Activated naive CD8-positive, alpha-beta T cell treated with anti-CD3 and anti-CD28 coated beads, Interleukin-2, amount 10 ng/mL, durations not matched to agents 7 days and 5 days (primary cell): Measurements from ENCODE around the gene ZNF592. TPM values are rescaled to one million over a fixed set of nuclear protein-coding genes. Genes with fewer than 3 reads are reported as not detected.
"Not testable (repeated sequence)": the region's sequence is repeated elsewhere in the genome, so short reads cannot be mapped to it uniquely, and the experiment has no call there.

Source experiments
- ATAC-seq: fragments of 150-1000 bp; cut with Tn5 transposase; one replicate; pipeline ENCODE4 v1.10.0; 2021; ENCODE audit warnings: low read depth, moderate library complexity
- POLR2A ChIA-PET: fragments of 350-600 bp; sonication (Branson Sonifier 250); formaldehyde crosslinking; loops from one replicate; lab custom pipeline; 2021; ENCODE audit warnings: antibody characterized with exemption; lab: Charles Lee
- DNase-seq: peaks from one replicate; pipeline ENCODE4 v3.0.0; 2021
- H3K27ac Mint-ChIP-seq: one replicate; pipeline ENCODE4 v1.8.0; 2022; ENCODE audit warnings: mild to moderate bottlenecking, mixed read lengths
- H3K27me3 Mint-ChIP-seq: one replicate; pipeline ENCODE4 v1.8.0; 2022; ENCODE audit warnings: mild to moderate bottlenecking, moderate library complexity, mixed read lengths
- H3K36me3 Mint-ChIP-seq: one replicate; pipeline ENCODE4 v1.8.0; 2021; ENCODE audit warnings: mild to moderate bottlenecking, mixed read lengths
- H3K4me1 Mint-ChIP-seq: one replicate; pipeline ENCODE4 v1.8.0; 2021; ENCODE audit warnings: mixed read lengths
- H3K4me3 Mint-ChIP-seq: one replicate; pipeline ENCODE4 v1.8.0; 2022; ENCODE audit warnings: mild to moderate bottlenecking, moderate library complexity, mixed read lengths
- H3K9me3 Mint-ChIP-seq: one replicate; pipeline ENCODE4 v1.8.0; 2021; ENCODE audit warnings: mixed read lengths
- total RNA-seq, 2 experiments: library from RNA; stranded (reverse); gene quantifications; one replicate each; pipeline ENCODE4 v1.2.3, GENCODE V29; 2021

Gene ZNF592
- total RNA-seq, 2 experiments from 2014 or later: 35.6 TPM

DNA sequence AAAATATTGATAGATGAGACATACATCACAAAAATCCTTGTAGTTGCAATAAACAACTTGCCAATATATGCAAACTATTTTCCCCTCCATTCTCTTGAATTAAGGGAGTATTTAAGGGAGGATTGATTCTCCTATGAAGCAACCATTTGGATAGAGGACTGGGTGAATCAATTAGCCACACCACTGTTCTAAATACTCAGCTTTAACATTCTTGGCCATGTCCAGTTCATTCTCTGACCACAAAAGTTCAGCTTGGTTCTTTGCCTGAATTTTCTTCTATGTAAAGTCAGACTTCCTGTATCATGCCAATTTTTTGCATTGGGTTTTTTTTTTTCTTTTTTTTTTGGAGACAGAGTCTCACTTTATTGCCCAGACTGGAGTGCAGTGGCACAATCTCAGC, 16.6 kb upstream of the ZNF592 start:
- Mint-ChIP-seq H3K27ac (no peak overlapping the region), H3K36me3 (no peaks in the 10 kb centered on the region), H3K27me3 (no peaks in the 10 kb centered on the region), H3K9me3 (no peaks in the 10 kb centered on the region), H3K4me1 (peaks cover 32% of the 10 kb centered on the region), H3K4me3 (no peak overlapping the region)
- ATAC-seq (no peak), DNase-seq (no peak)
- POLR2A ChIA-PET: interaction anchor here (0.7 to 1.1 kb wide), 3 partner anchors 11 to 15 kb away, joined by 3 to 6 read pairs (median 5); no protein-coding TSS in a partner anchor

DNA sequence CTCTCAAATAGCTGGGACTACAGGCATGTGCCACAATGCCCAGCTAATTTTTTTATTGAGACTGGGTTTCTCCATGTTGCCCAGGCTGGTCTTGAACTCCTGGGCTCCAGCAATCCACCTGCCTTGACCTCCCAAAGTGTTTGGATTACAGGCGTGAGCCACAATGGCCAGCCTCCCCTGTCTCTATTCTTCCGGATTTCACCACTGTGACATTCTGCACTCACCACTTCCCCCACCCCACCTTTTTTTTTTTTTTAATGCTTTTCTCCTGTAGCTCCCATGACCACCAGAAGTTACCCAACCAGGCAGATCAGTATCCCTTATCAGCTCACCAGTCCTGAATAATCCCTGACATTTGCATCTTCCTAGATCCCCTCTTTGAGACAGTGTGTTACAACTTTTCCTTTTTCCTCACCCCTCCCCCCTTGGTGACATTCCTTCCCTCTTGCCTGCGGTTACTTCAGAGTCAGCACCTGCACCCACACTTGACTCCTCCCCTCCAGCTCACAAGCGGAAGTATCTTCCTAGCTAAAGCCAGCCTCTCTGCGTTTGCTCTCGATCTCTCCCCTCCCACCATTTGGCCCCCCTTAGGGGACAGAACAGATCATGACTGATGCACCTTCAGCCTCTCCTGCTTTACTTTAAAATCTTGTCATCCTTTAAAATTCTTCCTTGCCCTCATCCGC, 13.5 kb upstream of the ZNF592 start:
- Mint-ChIP-seq H3K4me3 (peak overlapping the region; percentile 88), H3K36me3 (no peaks in the 10 kb centered on the region), H3K27me3 (no peaks in the 10 kb centered on the region), H3K4me1 (peaks cover 39% of the 10 kb centered on the region), H3K27ac (peak overlapping the region; percentile 93), H3K9me3 (no peaks in the 10 kb centered on the region)
- POLR2A ChIA-PET: interaction anchor here (0.6 to 6.1 kb wide), 16 partner anchors 9 to 246 kb away, joined by 3 to 130 read pairs (median 4); partner anchors contain the start of genes NMB, SEC11A and ZNF592
- peak; percentile 80 for ATAC-seq
- DNase-seq: peak; percentile 65

DNA sequence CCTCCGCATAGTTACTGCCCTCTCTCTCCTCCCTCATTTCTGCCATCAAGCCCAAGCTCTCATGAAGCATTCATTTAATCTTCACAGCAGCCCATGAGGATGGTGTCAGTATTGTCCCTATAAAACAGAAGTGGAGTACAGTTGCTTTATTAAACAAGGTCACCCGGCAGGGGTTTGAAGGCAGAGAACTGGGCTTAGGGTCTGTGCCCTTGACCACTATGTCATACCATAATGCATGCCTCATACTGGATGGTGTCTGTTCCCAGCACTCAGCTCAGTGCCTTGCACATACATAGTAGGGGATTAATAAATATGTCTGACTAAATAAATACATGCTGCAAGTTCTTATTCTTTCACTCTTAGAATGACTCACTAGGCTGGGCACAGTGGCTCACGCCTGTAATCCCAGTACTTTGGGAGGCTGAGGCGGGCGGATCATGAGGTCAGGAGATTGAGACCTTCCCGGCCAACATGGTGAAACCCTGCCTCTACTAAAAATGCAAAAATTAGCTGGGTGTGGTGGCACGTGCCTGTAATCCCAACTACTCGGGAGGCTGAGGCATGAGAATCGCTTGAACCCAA, 12.8 kb upstream of the ZNF592 start:
- peak; percentile 33 for ATAC-seq
- peaks cover 39% of the 10 kb centered on the region for H3K4me1 Mint-ChIP-seq
- H3K27me3 Mint-ChIP-seq, DNase-seq, H3K36me3 Mint-ChIP-seq, H3K9me3 Mint-ChIP-seq: not testable (repeated sequence)
- H3K4me3 Mint-ChIP-seq: peak overlapping the region; percentile 88
- peak overlapping the region; percentile 93 for H3K27ac Mint-ChIP-seq
- POLR2A ChIA-PET: interaction anchor here (0.6 to 6.1 kb wide), 14 partner anchors 8 to 137 kb away, joined by 3 to 130 read pairs (median 8); partner anchors contain the start of genes NMB, SEC11A and ZNF592

DNA sequence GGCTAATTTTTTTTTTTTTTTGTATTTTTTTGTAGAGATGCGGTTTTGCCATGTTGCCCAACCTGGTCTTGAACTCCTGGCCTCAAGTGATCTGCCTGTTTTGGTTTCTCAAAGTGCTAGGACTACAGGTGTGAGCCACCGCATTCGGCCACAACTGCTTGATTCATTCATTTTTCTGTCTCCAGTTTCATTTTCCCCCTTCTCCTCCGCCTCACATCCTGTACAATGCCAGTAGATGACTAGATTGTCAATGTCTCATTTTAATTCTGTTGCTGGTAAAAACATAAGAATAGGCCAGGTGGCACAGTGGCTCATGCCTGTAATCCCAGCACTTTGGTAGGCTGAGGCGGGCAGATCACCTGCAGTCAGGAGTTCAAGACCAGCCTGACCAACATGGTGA, 12.0 kb upstream of the ZNF592 start:
- Mint-ChIP-seq H3K4me1 (peaks cover 39% of the 10 kb centered on the region), H3K4me3 (peak overlapping the region; percentile 24), H3K9me3 (no peaks in the 10 kb centered on the region), H3K36me3 (no peaks in the 10 kb centered on the region), H3K27me3 (no peaks in the 10 kb centered on the region), H3K27ac (peak overlapping the region; percentile 93)
- ATAC-seq (peak; percentile 68), DNase-seq (peak; percentile 61)
- POLR2A ChIA-PET: interaction anchor here (0.7 to 6.1 kb wide), 8 partner anchors 10 to 621 kb away, joined by 3 to 130 read pairs (median 21); partner anchors contain the start of genes NMB, SEC11A and ZNF592

DNA sequence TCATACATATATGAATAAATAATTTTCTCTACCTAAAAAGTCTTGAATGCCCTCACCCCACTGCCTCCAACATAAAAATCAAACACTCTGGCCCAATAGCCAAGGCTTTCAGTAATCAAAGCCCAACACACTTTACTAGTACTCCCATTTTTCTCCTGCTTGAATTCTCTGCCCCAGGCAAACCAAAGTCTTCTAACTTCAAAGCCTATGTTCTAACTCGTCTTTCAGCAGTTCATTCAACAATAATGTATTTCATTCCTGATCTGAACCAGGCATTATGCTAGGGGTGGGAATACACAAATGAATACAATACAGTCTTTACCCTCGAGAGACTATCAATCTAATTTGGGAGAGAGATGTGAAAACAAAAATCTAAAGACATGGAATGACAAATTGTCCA, 11.4 kb upstream of the ZNF592 start:
- POLR2A ChIA-PET: interaction anchor here (4.2 to 6.1 kb wide), 3 partner anchors 10 to 21 kb away, joined by 37 to 130 read pairs (median 60); partner anchors contain the start of gene SEC11A
- ATAC-seq (no peak), DNase-seq (no peak)
- Mint-ChIP-seq H3K36me3 (no peaks in the 10 kb centered on the region), H3K4me1 (peaks cover 39% of the 10 kb centered on the region), H3K4me3 (no peak overlapping the region), H3K27ac (peak overlapping the region; percentile 84), H3K27me3 (no peaks in the 10 kb centered on the region), H3K9me3 (no peaks in the 10 kb centered on the region)

DNA sequence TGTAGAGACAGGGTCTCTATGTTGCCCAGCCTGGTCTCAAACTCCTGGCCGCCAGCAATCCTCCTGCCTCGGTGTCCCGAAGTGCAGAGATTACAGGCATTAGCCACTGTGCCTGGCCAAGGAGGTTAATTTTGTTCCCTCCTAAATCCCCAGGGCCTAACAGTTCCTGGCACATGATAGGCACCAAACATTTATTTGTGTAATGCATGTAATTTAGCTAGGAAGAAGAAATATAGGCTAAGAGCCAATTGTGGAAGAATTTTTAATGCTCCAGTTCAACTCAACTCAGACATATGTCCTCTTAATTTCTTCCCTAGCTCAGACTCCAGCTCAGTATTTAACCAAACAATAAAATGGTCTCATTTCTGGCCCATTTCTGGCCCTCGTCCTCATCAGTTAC, 7.7 kb upstream of the ZNF592 start:
- H3K27ac Mint-ChIP-seq: no peak overlapping the region
- POLR2A ChIA-PET: interaction anchor here (1.4 kb wide), 1 partner anchor 24 kb away, joined by 6 read pairs; the partner anchor contains the start of gene SEC11A

DNA sequence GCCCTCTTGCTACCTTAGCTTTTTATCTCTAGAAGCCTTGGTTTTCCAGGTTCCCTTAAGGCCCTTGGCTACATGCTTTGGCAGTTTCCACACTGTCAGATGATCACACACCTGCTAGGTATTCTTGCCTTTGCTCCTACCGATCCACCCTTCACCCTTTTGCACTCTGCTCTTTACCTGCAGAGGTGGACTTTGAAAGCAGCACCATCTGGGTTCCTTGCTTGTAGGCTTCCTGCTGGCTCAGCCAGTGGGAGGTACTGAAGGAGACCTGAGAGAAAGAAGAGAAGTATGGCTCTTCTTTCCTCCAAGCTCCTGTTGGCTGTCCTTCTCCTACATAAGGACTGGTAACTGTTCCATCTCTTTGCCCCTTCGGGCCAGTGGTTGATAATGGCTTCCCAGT, 7.3 kb upstream of the ZNF592 start:
- no peaks in the 10 kb centered on the region for H3K27me3 Mint-ChIP-seq
- POLR2A ChIA-PET: interaction anchor here (1.4 kb wide), 1 partner anchor 25 kb away, joined by 6 read pairs; the partner anchor contains the start of gene SEC11A
- ATAC-seq (no peak), DNase-seq (no peak)
- no peaks in the 10 kb centered on the region for H3K9me3 Mint-ChIP-seq
- no peak overlapping the region for H3K27ac Mint-ChIP-seq
- H3K4me3 Mint-ChIP-seq: no peak overlapping the region
- peaks cover 4% of the 10 kb centered on the region for H3K36me3 Mint-ChIP-seq
- peaks cover 25% of the 10 kb centered on the region for H3K4me1 Mint-ChIP-seq

More for the DNA sequence above, 7.7 kb upstream of the ZNF592 start:
- no peak for DNase-seq
- no peaks in the 10 kb centered on the region for H3K9me3 Mint-ChIP-seq
- H3K27me3 Mint-ChIP-seq: no peaks in the 10 kb centered on the region
- no peak overlapping the region for H3K4me3 Mint-ChIP-seq
- peaks cover 4% of the 10 kb centered on the region for H3K36me3 Mint-ChIP-seq
- H3K4me1 Mint-ChIP-seq: peaks cover 27% of the 10 kb centered on the region
- ATAC-seq: no peak

DNA sequence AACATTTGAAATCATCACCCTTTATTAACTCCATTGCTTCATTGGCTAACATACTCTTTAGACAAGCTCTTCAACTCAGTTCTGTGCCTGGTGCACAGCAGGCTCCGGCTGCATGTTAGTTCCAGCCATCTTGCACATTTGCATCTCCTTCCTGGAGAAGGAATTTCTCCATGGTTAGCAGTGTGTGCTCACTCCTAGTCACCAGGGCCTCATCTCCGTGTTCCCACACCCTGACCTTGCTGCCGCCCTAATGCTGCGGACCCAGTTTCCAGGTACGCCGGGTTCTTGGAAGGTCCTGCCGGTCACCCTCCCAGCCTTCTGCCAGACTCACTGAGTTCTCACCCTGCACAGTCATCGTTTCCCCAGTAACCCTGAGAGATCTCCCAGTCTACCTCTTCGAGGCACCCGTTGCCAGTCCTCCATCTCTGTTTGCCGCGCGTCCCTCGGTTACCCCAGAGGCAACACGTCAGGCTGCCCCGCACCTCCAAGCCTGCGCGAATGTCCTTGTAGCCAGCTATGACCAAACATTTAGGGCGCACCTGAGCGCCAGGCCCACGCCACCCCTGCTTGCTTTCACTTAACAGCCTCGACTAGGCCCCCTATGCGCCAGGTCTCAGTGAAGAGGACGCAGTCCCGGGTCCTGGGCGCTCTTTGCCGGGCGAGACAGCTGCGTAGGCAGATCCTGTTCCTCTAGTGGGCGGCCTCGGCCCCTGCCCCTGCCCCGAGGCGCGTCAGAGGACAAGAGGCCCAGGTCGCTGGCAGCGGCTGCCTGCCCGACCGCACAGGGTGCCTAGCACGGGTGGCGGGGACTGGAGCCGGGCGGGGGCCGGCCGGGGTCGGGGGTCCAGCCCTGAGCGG, 747 bp upstream of the ZNF592 start:
- H3K4me3 Mint-ChIP-seq: peak overlapping the region; percentile 88
- peak overlapping the region; percentile 92 for H3K27ac Mint-ChIP-seq
- ATAC-seq (peak; percentile 68), DNase-seq (peak; percentile 84)
- no peaks in the 10 kb centered on the region for H3K27me3 Mint-ChIP-seq
- peaks cover 20% of the 10 kb centered on the region for H3K36me3 Mint-ChIP-seq
- POLR2A ChIA-PET: interaction anchor here (0.7 to 6.0 kb wide), 12 partner anchors 8 to 149 kb away, joined by 3 to 81 read pairs (median 5); partner anchors contain the start of genes NMB, SEC11A and WDR73
- H3K4me1 Mint-ChIP-seq: peaks cover 49% of the 10 kb centered on the region
- no peaks in the 10 kb centered on the region for H3K9me3 Mint-ChIP-seq

DNA sequence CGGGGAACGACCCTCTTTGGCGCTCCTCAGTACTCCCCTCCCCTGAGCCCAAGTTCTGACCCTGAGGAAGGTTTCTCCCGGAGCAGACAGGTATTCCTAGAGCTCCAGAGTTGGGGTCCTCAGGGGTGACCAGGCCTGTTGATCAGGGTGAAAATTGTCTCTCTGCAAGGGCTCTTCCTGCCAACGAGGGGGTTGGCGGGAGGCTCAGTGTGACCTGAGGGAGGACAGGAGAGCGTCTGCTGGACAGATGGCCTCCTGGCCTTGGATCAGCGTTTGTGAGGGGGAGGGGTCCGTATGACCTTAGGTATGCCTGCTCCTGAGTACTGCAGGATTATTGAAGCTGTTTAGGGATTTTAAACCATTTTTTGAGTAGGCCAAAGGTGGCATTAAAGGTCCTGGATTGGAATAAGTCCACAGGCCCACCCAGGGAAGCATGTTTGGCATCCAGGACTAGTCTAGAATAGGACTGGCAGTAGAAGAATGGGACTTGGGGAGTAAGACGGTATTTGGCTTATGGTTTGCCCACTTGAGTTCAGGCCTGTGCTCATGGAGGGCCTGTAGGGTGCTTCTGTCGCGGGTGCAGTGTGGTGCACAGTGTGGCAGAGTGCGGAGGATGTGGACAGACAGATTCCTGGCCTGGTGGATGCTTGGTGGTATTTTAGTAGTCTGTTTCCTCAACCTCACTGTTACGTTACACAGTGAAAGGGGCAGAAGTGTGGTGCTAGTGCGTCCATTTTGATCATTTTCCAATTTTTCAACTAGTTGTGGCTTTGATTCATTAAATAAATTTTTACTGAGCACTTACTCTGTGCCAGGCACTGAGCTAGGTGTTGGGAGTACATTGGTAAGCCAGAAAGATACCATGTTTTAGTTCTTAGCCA, 959 bp downstream of the ZNF592 start:
- no peaks in the 10 kb centered on the region for H3K9me3 Mint-ChIP-seq
- peak overlapping the region; percentile 97 for H3K4me3 Mint-ChIP-seq
- peaks cover 31% of the 10 kb centered on the region for H3K36me3 Mint-ChIP-seq
- ATAC-seq: peak; percentile 43
- DNase-seq: peak; percentile 70
- peak overlapping the region; percentile 96 for H3K27ac Mint-ChIP-seq
- POLR2A ChIA-PET: interaction anchor here (0.9 to 6.0 kb wide), 6 partner anchors 14 to 118 kb away, joined by 3 to 81 read pairs (median 8); partner anchors contain the start of genes SEC11A and WDR73
- H3K27me3 Mint-ChIP-seq: no peaks in the 10 kb centered on the region
- peaks cover 56% of the 10 kb centered on the region for H3K4me1 Mint-ChIP-seq

DNA sequence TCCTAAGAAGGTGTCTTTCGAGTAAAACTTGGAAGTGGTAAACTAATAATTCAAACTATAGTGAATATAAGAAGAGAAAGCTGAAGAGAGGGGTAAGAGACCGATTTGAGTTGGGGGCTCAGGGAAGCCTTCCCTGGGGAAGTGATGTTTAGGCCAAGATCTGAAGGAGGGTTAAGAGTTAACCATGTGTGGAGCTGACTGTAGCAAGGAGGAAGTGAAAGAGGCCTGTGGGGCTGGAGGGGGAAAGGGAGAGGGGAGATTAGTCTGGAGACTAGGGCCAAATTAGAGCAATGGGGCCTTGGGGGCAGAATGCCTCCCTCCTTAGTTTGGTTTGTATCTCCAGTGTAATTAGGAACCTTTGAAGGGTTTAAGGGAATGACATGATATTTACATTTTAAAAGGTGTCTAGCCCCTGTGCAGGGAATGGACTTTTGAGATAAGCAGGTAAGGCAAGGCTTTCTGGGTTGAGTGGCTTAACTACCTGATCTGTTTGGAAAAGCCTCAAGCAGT, 2.2 kb downstream of the ZNF592 start:
- DNase-seq (no peak), ATAC-seq (no peak)
- Mint-ChIP-seq H3K27me3 (no peaks in the 10 kb centered on the region), H3K36me3 (peaks cover 34% of the 10 kb centered on the region), H3K4me3 (peak overlapping the region; percentile 97), H3K9me3 (no peaks in the 10 kb centered on the region), H3K27ac (peak overlapping the region; percentile 49), H3K4me1 (peaks cover 54% of the 10 kb centered on the region)
- POLR2A ChIA-PET: interaction anchor here (0.9 to 6.0 kb wide), 3 partner anchors 15 to 119 kb away, joined by 3 to 81 read pairs (median 3); partner anchors contain the start of gene SEC11A

DNA sequence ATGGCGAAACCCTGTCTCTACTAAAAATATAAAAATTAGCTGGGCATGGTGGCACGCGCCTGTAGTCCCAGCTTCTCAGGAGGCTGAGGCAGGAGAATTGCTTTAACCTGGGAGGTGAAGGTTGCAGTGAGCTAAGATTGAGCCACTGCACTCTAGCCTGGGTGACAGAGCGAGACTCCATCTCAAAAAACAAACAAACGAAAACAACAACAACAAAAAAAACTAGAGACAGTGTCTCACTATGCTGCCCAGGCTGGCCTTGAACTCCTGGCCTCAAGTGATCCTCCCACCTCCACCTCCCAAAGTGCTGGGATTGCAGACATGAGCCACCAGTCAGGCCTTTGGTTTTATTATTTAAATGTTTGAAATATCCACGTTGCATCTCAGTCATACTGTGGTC, 3.3 kb downstream of the ZNF592 start:
- H3K4me1 Mint-ChIP-seq: peaks cover 52% of the 10 kb centered on the region
- H3K27ac Mint-ChIP-seq: not testable (repeated sequence)

More for the DNA sequence above, 3.3 kb downstream of the ZNF592 start:
- POLR2A ChIA-PET: interaction anchor here (1.4 to 1.6 kb wide), 2 partner anchors 36 to 98 kb away, joined by 3 to 5 read pairs; partner anchors contain the start of genes SEC11A and WDR73
- peaks cover 38% of the 10 kb centered on the region for H3K36me3 Mint-ChIP-seq
- not testable (repeated sequence) for ATAC-seq, H3K4me3 Mint-ChIP-seq, H3K9me3 Mint-ChIP-seq, DNase-seq, H3K27me3 Mint-ChIP-seq
